Right renal pelvis (tissue), 4 donors: Measurements from ENCODE around the gene MYO3B. TPM values are rescaled to one million over a fixed set of nuclear protein-coding genes. Genes with fewer than 3 reads are reported as not detected.

Source experiments
- DNase-seq, 4 donors: peaks; one replicate each; pipeline ENCODE4 v3.0.0-alpha.2; 2013; ENCODE audit warnings: low read depth in 4 of 4, low spot score in 3 of 4, missing footprints in 1 of 4
- polyA plus RNA-seq, 4 donors: library from polyadenylated mRNA; unstranded; fragments of 120-200 nt; gene quantifications; one replicate each; pipeline ENCODE4 v1.2.1, GENCODE V29; 2013; ENCODE audit not compliant: insufficient read length in 4 of 4

Gene MYO3B
- polyA plus RNA-seq, 4 donors, result 7.7 to 9.5 (median 8.4) TPM

- DNase-seq, result peak; percentile 25 to 32 (median 30)
These were observed 183.4 kb downstream of the MYO3B start for GRCh38 chr2:170361090-170361936.

DNA sequence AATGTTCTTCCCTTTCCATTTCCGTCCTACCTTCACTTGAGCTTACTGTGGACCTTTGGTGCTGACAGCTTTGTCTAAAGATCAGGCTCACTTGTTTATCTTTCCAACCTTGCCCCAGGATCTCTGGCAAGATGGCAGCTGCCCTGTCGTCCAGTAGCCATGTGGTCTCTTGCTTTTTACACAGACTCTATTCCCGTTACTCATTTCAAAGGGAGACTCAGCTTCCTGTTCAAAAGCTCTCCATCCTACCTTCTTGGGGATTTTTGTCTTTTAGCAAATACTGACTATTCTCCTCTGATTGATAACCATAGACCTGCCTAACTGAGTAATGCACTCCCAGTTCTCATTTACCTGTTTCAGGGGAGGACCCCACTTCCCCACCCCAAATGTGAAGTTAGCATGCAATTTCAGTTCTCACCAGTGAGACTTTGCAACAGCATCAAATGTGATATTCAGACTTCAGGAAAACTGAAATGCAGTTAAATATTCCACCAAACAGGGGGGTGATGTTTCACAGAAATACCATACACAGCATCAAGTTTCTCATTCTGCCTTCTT lies 184.4 kb downstream of the MYO3B start:
- DNase-seq, result no peak

DNA sequence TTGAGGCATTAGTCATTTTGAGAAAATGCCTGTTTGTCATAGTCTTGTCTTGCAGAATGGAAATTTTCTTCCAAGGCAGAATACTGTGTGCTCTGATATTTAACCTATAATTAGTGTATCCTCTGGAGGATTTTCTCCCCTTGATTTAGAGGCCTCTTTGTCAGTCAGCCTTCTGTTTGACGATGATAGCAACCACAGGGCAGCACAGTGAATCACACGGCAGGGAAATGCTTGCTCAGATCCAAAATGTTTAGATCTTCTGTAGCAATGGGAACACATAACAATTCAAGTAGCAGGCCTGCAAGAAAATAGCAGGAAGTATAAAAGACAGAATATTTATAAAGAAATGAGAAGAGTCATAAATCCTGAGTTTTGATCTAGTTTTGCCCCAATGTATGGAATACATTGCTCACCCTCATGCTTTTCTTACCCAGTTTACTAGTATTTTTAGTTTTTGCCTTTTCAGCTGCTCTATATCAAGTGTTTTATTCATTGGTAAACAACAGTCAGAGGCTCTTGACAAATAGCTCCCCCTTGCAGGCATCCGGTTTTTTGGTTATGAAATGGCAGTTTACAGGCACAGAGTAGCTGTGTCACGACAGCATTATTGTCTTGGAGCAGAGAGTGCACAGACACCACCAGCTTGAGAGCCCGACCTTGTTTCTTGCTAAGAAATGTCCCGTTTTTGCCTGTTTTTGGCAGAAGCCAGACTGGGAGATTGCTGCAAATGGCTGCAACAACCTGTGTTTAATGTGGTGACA lies 185.1 kb downstream of the MYO3B start:
- no peak for DNase-seq

DNA sequence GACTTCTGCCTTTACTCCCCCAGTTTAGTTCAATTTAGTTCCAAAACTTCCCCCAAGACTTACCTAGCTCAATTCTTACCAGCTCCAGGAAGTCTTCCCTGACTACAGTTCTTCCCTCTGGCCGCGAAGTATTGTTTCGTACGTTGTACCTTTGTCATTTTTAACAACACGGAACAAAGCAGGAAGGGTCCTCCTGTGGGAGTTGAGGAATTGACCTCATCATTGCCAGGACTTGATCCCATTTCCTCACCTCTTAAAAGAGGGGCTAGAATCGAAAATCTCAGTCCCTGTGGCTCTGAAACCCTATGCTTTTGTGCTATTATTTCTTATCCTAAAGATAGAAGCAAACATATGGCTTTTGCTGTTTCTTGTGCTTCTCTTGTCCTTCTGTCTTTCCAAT lies 187.1 kb downstream of the MYO3B start:
- DNase-seq, result no peak

- DNase-seq, result no peak
These were observed 187.7 kb downstream of the MYO3B start for GRCh38 chr2:170365686-170366085.

DNA sequence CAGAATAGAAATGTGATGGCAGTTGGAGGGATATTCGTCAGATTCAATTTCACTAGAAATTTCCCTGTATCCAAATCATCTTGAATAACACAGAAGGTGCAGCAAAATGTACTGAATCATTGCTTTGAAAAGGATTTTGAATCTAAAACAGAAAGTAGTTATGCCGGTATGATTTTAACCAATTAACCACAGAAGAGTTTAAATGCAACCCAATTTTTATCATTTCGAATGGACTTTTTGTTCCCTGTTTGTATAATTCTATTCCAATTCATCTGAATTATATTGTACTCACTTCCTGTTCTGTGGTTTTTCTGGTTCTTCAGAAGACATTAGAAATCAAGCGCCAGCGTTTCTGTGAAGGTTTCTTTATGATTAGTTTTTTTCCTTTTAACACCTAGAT lies 190.4 kb downstream of the MYO3B start:
- no peak for DNase-seq

GRCh38 chr2:170369228-170369627 lies 191.3 kb downstream of the MYO3B start:
- DNase-seq, result no peak

- peak in 2 of 4 donors; percentile 11 to 31 for DNase-seq
These were observed 191.9 kb downstream of the MYO3B start for GRCh38 chr2:170369894-170370293.

GRCh38 chr2:170371231-170371998 lies 193.5 kb downstream of the MYO3B start:
- DNase-seq, result no peak

- DNase-seq, result no peak
These were observed 197.2 kb downstream of the MYO3B start for GRCh38 chr2:170375192-170375591.

DNA sequence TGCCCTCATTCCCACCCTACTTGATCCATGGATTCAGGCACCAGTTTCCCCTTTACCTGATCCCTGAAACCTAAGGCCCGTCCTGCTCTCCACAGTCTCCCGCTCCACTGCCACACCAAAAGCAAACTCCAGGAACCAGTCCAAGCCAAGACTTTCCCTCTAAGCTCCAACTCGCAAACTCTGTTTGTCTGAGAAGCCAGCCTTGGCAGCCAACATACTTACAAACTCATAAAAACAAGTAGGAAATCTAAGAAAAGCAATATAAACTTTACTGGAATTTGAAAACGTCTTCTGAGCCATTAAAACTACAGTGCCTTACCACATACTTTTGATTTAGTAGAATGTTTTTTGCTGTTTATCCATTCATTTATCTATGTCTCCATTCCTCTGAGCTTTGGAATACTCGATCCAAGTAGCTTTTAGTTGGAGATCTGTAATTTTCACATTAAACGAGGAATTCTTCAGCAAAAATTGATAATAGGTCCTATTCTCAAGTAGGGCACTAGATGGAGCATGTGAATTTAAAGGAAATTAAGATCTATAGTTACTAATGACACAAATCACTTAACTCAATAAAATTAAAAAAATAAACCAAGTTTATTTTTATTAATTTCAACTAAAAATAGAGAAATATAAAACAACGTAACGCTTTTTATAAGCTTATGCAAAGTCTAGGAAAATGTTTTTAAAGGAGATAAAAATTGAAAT lies 199.7 kb downstream of the MYO3B start:
- no peak for DNase-seq

GRCh38 chr2:170380267-170380666 lies 202.3 kb downstream of the MYO3B start:
- no peak for DNase-seq

DNA sequence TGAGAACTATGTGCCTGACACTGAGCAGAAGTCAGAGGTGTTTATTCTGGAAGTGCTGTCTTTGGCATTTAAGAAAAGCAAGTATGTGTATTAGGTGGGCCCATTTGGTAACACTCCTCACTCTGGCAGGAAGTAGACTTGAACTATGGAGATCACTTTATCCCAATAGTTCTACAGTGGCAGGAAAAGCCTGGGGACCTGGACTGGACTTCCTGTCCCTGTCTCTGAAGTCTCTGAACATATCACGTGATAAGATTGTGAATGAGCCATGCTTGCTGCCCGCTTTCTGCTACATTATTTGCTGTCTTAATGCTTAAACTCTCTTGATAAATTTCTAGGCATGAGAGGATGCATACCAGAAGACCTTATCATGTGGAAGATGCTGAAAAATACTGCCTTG lies 203.7 kb downstream of the MYO3B start:
- no peak for DNase-seq

DNA sequence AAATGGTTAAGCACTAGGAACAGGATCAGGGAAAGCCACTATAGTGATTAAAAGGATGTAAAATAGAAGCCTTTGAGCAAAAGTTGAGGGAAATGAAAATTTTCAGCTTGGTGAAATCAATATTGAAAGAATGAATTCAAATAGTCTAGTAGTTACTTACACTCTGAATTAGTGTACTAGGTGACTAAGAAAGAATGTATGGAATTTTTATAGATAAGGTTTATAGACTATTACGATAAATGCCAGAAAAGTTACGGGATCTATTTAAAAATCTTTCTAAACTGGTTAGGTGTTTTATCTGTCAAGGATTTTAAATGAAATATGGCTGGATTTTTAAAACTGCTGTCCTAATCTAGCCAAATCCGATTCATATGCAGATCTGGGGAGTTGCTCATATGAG lies 208.6 kb downstream of the MYO3B start:
- no peak for DNase-seq

GRCh38 chr2:170391018-170391417 lies 213.1 kb downstream of the MYO3B start:
- no peak for DNase-seq

GRCh38 chr2:170391697-170392096 lies 213.8 kb downstream of the MYO3B start:
- DNase-seq, result no peak

- DNase-seq, result no peak
These were observed 216.0 kb downstream of the MYO3B start for GRCh38 chr2:170393861-170394498.

DNA sequence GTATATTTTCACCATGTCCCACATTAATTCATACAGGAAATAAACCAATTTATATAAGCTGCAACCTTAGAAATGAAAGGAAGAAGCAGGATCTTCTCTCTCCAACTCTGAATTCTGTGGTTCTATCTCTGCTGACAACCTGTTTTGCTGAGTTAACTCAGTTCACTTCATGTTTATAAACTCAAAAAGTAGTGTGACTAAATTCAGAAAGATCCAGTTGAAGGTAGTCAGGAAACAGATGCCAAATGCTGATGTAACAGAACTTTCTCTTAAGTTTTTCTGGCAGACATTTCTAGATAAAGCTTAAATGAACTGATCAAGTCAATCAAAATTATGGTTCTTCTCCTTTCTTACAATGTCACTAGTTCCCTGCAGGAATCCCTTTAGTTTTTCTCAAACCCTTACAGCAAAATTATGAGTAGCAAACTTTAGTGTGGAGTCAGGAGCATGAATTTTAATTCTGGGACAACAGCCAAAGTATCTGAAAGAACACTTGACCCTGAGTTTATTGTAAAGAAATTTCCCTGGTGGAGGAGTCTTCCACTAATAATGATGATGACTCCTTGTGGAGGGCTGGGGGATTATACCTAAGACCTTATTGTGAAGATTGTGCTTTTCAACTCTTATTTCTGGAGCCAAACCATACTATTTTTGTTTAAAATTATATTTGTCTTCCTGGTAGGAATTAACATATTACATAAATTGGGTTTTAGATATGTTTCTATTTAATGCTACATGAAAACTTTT lies 216.9 kb downstream of the MYO3B start:
- no peak for DNase-seq
